Peyer's patch (tissue), 4 donors: ENCODE measurements around the gene TIMM13.
"Not testable (repeated sequence)": the region's sequence is repeated elsewhere in the genome, so short reads cannot be mapped to it uniquely, and the experiment has no call there.

Source experiments
- POLR2A ChIP-seq, 2 donors: fragments of 450-650 bp; IDR thresholded peaks; one replicate each; pipeline ENCODE4 v1.5.1; 2017; ENCODE audit warnings: antibody characterized with exemption in 2 of 2, mild to moderate bottlenecking in 2 of 2, moderate library complexity in 2 of 2
- TF ChIP-seq, protein P1 (sequence below), 6 experiments: fragments of 450-650 bp in 4 of 6; fragments of 200-600 bp in 2 of 6; sonication (generic) in 1 of 6; IDR thresholded peaks; one replicate each; pipeline ENCODE4 v1.5.1; 2017 to 2019; ENCODE audit warnings: antibody characterized with exemption in 6 of 6, mild to moderate bottlenecking in 3 of 6, moderate library complexity in 1 of 6

DNA sequence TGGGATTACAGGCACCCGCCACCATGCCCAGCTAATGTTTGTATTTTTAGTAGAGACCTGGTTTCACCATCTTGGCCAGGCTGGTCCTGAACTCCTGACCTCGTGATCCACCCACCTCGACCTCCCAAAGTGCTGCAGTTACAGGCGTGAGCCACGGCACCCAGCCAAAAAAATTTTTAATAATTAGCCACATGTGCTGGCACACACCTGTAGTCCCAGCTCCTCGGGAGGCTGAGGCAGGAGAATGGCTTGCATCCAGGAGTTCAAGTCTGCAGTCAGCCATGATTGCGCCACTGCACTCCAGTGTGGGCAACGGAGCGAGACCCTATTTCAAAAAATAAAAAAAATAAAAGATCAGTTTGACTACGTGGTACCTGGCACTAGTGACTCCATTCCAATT, 31.4 kb upstream of the TIMM13 start:
- TF ChIP-seq, protein P1, sequence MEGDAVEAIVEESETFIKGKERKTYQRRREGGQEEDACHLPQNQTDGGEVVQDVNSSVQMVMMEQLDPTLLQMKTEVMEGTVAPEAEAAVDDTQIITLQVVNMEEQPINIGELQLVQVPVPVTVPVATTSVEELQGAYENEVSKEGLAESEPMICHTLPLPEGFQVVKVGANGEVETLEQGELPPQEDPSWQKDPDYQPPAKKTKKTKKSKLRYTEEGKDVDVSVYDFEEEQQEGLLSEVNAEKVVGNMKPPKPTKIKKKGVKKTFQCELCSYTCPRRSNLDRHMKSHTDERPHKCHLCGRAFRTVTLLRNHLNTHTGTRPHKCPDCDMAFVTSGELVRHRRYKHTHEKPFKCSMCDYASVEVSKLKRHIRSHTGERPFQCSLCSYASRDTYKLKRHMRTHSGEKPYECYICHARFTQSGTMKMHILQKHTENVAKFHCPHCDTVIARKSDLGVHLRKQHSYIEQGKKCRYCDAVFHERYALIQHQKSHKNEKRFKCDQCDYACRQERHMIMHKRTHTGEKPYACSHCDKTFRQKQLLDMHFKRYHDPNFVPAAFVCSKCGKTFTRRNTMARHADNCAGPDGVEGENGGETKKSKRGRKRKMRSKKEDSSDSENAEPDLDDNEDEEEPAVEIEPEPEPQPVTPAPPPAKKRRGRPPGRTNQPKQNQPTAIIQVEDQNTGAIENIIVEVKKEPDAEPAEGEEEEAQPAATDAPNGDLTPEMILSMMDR (IDR thresholded peaks at IDR 0.05), result not testable (repeated sequence)
- TF ChIP-seq POLR2A (IDR thresholded peaks at IDR 0.05), result not testable (repeated sequence)
